PC-9 (cell line): ENCODE data around the gene IDH3B. TPM values are rescaled to one million over a fixed set of nuclear protein-coding genes. Genes with fewer than 3 reads are reported as not detected.

Experiments
- BruUV-seq: library from RNA; stranded (reverse); fragments of 400-500 nt; replicated peaks from 2 replicates; lab custom pipeline; 2021; lab: Mats Ljungman, UMichigan
- CTCF ChIA-PET: fragments of 300-600 bp; sonication (Branson Sonifier 250); formaldehyde crosslinking; loops from one replicate; lab custom pipeline; 2022; ENCODE audit warnings: antibody characterized with exemption; lab: Charles Lee
- POLR2A ChIA-PET: fragments of 300-600 bp; sonication (Branson Sonifier 250); formaldehyde crosslinking; loops from one replicate; lab custom pipeline; 2022; ENCODE audit warnings: antibody characterized with exemption; ENCODE audit not compliant: unreplicated experiment; lab: Charles Lee
- DNase-seq, 2 experiments: peaks; one replicate each; pipeline versions ENCODE4 v3.0.0 to v3.0.0-alpha.2; 2015 to 2022; ENCODE audit warnings: mixed read lengths in 1 of 2
- H2AFZ ChIP-seq: fragments of 200-600 bp; sonication (generic); 2 replicates; pipeline ENCODE4 v1.8.1; 2017; ENCODE audit warnings: antibody characterized with exemption
- H3F3A ChIP-seq: fragments of 200-600 bp; sonication (generic); 2 replicates; pipeline ENCODE4 v1.8.1; 2017; ENCODE audit warnings: antibody characterized with exemption, mild to moderate bottlenecking, low read depth; ENCODE audit not compliant: insufficient read depth
- H3K27ac ChIP-seq: fragments of 200-600 bp; sonication (generic); 2 replicates; pipeline ENCODE4 v1.6.1; 2016; ENCODE audit warnings: mixed run types
- H3K27me3 ChIP-seq: fragments of 200-600 bp; sonication (generic); 2 replicates; pipeline ENCODE4 v1.6.1; 2016; ENCODE audit warnings: low read depth, mixed run types; ENCODE audit not compliant: insufficient read depth
- H3K36me3 ChIP-seq: fragments of 200-600 bp; sonication (generic); 2 replicates; pipeline ENCODE4 v1.6.1; 2016; ENCODE audit warnings: low read depth, mixed run types
- H3K4me1 ChIP-seq: fragments of 200-600 bp; sonication (generic); replicated peaks from 2 replicates; pipeline ENCODE4 v1.6.1; 2016; ENCODE audit warnings: mixed run types; ENCODE audit not compliant: insufficient read depth
- H3K4me2 ChIP-seq: fragments of 200-600 bp; sonication (generic); 2 replicates; pipeline ENCODE4 v1.6.1; 2017; ENCODE audit warnings: mixed run types
- H3K4me3 ChIP-seq: fragments of 200-600 bp; sonication (generic); 2 replicates; pipeline ENCODE4 v1.6.1; 2016; ENCODE audit warnings: mixed run types
- H3K79me2 ChIP-seq: fragments of 200-600 bp; sonication (generic); 2 replicates; pipeline ENCODE4 v1.6.1; 2017; ENCODE audit warnings: low read depth, mixed run types
- H3K9me2 ChIP-seq: fragments of 200-600 bp; sonication (generic); 2 replicates; pipeline ENCODE4 v1.8.1; 2017; ENCODE audit warnings: mild to moderate bottlenecking; ENCODE audit not compliant: insufficient read depth
- H3K9me3 ChIP-seq: fragments of 200-600 bp; sonication (generic); 2 replicates; pipeline ENCODE4 v1.8.1; 2016; ENCODE audit warnings: low read depth; ENCODE audit not compliant: insufficient read depth
- H4K20me1 ChIP-seq: fragments of 200-600 bp; sonication (generic); 2 replicates; pipeline ENCODE4 v1.8.1; 2017; ENCODE audit not compliant: insufficient read depth
- EZH2 ChIP-seq: fragments of 200-600 bp; sonication (generic); IDR thresholded peaks from 2 replicates; pipeline ENCODE4 v1.8.0; 2017; ENCODE audit warnings: antibody characterized with exemption, low read depth
- intact Hi-C: fragments of 100-400 bp; cut with micrococcal nuclease; formaldehyde crosslinking; loops from one replicate; pipeline ENCODE4 v1.10.0; 2022; ENCODE audit not compliant: unreplicated experiment
- total RNA-seq: library from RNA; stranded (reverse); gene quantifications from 2 replicates; pipeline ENCODE4 v1.2.3, GENCODE V29; 2021
- TF ChIP-seq, protein P1 (sequence below): fragments of 200-600 bp; sonication (generic); conservative IDR thresholded peaks from 2 replicates; pipeline ENCODE4 v1.6.1; 2017; ENCODE audit warnings: mixed run types, antibody characterized with exemption, mild to moderate bottlenecking, moderate library complexity

Gene IDH3B
- total RNA-seq, 1 experiment from 2014 or later = 144 TPM

DNA sequence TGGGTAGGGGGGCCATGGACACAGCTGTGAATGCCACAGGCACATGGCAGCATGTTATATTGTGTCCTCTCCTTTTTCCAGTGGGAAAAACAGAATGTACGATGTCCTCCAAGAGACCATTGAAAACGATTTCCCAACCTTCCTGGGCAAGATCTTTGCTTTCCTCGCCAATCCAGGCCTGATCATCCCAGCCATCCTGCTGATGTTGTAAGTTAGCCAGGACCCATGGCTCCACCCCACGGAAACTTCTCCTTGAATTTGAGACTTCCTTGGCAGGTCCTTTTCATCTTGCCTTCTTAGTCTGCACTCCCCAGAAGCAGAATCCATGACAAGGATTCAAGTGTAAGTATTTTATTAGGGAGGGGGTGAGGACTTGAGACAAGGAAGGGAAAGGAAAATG, 39.8 kb downstream of the IDH3B start:
- H3K4me1 ChIP-seq = peaks cover 7% of the 10 kb centered on the region
- H3K36me3 ChIP-seq = no peaks in the 10 kb centered on the region
- H2AFZ ChIP-seq = no peak overlapping the region
- TF ChIP-seq, protein P1, sequence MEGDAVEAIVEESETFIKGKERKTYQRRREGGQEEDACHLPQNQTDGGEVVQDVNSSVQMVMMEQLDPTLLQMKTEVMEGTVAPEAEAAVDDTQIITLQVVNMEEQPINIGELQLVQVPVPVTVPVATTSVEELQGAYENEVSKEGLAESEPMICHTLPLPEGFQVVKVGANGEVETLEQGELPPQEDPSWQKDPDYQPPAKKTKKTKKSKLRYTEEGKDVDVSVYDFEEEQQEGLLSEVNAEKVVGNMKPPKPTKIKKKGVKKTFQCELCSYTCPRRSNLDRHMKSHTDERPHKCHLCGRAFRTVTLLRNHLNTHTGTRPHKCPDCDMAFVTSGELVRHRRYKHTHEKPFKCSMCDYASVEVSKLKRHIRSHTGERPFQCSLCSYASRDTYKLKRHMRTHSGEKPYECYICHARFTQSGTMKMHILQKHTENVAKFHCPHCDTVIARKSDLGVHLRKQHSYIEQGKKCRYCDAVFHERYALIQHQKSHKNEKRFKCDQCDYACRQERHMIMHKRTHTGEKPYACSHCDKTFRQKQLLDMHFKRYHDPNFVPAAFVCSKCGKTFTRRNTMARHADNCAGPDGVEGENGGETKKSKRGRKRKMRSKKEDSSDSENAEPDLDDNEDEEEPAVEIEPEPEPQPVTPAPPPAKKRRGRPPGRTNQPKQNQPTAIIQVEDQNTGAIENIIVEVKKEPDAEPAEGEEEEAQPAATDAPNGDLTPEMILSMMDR = no peak
- H3K27me3 ChIP-seq = peaks cover 6% of the 10 kb centered on the region
- ChIA-PET CTCF (no interaction called here), POLR2A (no interaction called here)
- H3K79me2 ChIP-seq = no peaks in the 10 kb centered on the region
- no peak overlapping the region for H3K4me3 ChIP-seq
- no TSS peak for BruUV-seq
- intact Hi-C loops = no loop called here
- no peak overlapping the region for H3K27ac ChIP-seq
- DNase-seq = no peak
- no peaks in the 10 kb centered on the region for H3K9me2 ChIP-seq
- H3K9me3 ChIP-seq = peaks cover 21% of the 10 kb centered on the region
- H3K4me2 ChIP-seq = no peak overlapping the region
- peaks cover 18% of the 10 kb centered on the region; the same call in 1 of the 2 replicates for H3F3A ChIP-seq
- H4K20me1 ChIP-seq = no peaks in the 10 kb centered on the region

DNA sequence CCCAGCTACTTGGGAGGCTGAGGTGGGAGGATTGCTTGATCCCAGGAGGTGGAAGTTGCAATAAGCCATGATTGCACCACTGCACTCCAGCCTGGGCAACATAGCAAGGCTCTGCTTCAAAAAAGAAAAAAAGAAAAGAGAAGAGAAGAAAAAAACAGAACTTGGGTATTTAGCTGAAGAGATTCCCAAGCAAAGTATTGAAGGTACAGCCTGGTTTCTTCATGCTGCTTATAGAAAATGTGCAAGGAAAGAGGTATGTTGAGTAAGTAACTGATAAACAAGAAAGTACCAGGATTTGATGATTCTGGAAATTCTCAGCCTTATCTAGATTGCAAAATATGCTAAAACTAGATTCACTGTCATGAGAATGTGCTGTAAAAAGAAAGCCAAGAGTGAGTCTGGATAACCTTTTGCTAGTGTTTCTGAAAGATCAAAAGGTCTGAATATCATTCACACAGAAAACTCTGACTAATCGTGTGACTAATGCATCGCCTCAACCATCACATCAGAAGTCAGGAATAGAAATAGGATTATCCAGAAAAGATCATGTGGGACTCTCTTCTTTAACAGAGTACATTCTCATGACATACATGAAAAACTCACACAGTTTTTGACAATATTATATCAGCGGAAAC, 43.9 kb downstream of the IDH3B start:
- intact Hi-C loops = no loop called here
- peaks cover 27% of the 10 kb centered on the region for H3K27me3 ChIP-seq
- no peaks in the 10 kb centered on the region for H4K20me1 ChIP-seq
- no peaks in the 10 kb centered on the region for H3K79me2 ChIP-seq
- no TSS peak for BruUV-seq
- DNase-seq = no peak
- TF ChIP-seq, protein P1 = no peak
- POLR2A ChIA-PET = no interaction called here
- H2AFZ ChIP-seq = no peak overlapping the region
- no peaks in the 10 kb centered on the region for H3K9me2 ChIP-seq
- no peak overlapping the region for H3K4me3 ChIP-seq
- H3K36me3 ChIP-seq = no peaks in the 10 kb centered on the region
- no peak overlapping the region for H3K4me2 ChIP-seq
- H3K27ac ChIP-seq = no peak overlapping the region
- CTCF ChIA-PET = no interaction called here
- no peaks in the 10 kb centered on the region for H3K4me1 ChIP-seq
- H3F3A ChIP-seq = no peaks in the 10 kb centered on the region
- peaks cover 8% of the 10 kb centered on the region for H3K9me3 ChIP-seq

DNA sequence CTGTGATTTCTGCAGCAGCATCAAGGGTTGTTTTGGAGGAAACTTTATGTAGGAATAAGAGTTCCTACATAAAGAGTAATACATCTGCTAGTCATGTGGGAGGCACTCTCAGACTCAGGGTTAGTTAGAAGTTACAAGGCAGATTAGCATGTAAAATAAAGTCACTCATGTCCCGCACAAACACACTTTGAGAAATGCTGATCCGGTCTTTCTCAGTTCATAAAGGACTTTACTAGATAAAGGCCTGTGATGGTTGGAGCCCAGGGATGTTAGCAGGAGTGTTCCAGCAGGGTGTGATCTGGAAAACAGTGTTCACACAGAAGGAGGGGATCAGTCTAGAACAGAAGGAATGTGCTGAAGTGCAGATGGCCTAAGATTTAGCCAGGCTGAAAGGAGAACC, 44.7 kb downstream of the IDH3B start:
- Histone ChIP-seq H3K27ac (no peak overlapping the region), H3K79me2 (no peaks in the 10 kb centered on the region), H3K36me3 (no peaks in the 10 kb centered on the region), H4K20me1 (no peaks in the 10 kb centered on the region), H3F3A (no peaks in the 10 kb centered on the region), H3K9me2 (no peaks in the 10 kb centered on the region), H3K4me2 (no peak overlapping the region), H3K27me3 (peaks cover 25% of the 10 kb centered on the region), H2AFZ (no peak overlapping the region), H3K4me3 (no peak overlapping the region), H3K4me1 (no peaks in the 10 kb centered on the region), H3K9me3 (peaks cover 4% of the 10 kb centered on the region)
- TF ChIP-seq EZH2 = no peak
- TF ChIP-seq, protein P1 = no peak
- CTCF ChIA-PET = no interaction called here
- BruUV-seq = no TSS peak
- POLR2A ChIA-PET = no interaction called here
- DNase-seq = no peak
- intact Hi-C loops = no loop called here
